H9 (cell line): ENCODE measurements around the gene EXOSC10. TPM values are rescaled to one million over a fixed set of nuclear protein-coding genes. Genes with fewer than 3 reads are reported as not detected.
A peak's percentile ranks its signal among the peaks of the same experiment; 100 is the strongest.

Experiments used
- DNase-seq: peaks from one replicate; pipeline ENCODE4 v3.0.0-alpha.2; 2017
- H2AFZ ChIP-seq: one replicate; pipeline ENCODE4 v1.6.1; 2013; ENCODE audit warnings: mild to moderate bottlenecking, low read length, control low read depth, moderate library complexity
- H2AK5ac ChIP-seq: 2 replicates; pipeline ENCODE4 v1.6.1; 2013; ENCODE audit warnings: low read length, control low read depth, mixed read lengths; ENCODE audit not compliant: insufficient read length
- H2BK120ac ChIP-seq: one replicate; pipeline ENCODE4 v1.6.1; 2013; ENCODE audit warnings: low read depth, mild to moderate bottlenecking, low read length, control low read depth, inconsistent platforms; ENCODE audit not compliant: poor library complexity, severe bottlenecking
- H2BK12ac ChIP-seq: 2 replicates; pipeline ENCODE4 v1.6.1; 2013; ENCODE audit warnings: low read length, control low read depth, mixed read lengths, low read depth; ENCODE audit not compliant: insufficient read length
- H2BK15ac ChIP-seq: 2 replicates; pipeline ENCODE4 v1.6.1; 2013; ENCODE audit warnings: low read depth, low read length, control low read depth
- H2BK20ac ChIP-seq: one replicate; pipeline ENCODE4 v1.6.1; 2013; ENCODE audit warnings: low read depth, mild to moderate bottlenecking, low read length, control low read depth, inconsistent platforms; ENCODE audit not compliant: poor library complexity, severe bottlenecking
- H2BK5ac ChIP-seq: 2 replicates; pipeline ENCODE4 v1.6.1; 2013; ENCODE audit warnings: low read length, control low read depth, mixed read lengths; ENCODE audit not compliant: insufficient read length
- H3K14ac ChIP-seq: 2 replicates; pipeline ENCODE4 v1.6.1; 2013; ENCODE audit warnings: low read length, control low read depth; ENCODE audit not compliant: insufficient read depth
- H3K18ac ChIP-seq: 2 replicates; pipeline ENCODE4 v1.6.1; 2013; ENCODE audit warnings: low read depth, mild to moderate bottlenecking, mixed read lengths, low read length, control low read depth; ENCODE audit not compliant: insufficient read length
- H3K23ac ChIP-seq: 2 replicates; pipeline ENCODE4 v1.6.1; 2013; ENCODE audit warnings: low read length, control low read depth, mixed read lengths, low read depth; ENCODE audit not compliant: insufficient read length
- H3K23me2 ChIP-seq: 2 replicates; pipeline ENCODE4 v1.6.1; 2013; ENCODE audit warnings: low read depth, mild to moderate bottlenecking, mixed read lengths, low read length, control low read depth; ENCODE audit not compliant: insufficient read length, poor library complexity, severe bottlenecking
- H3K27ac ChIP-seq: 2 replicates; pipeline ENCODE4 v1.5.1; 2013; ENCODE audit warnings: low read length, control low read depth, mixed read lengths, low read depth; ENCODE audit not compliant: insufficient read length
- H3K27me3 ChIP-seq: 2 replicates; pipeline ENCODE4 v1.6.1; 2013; ENCODE audit warnings: low read length, control low read depth, inconsistent platforms; ENCODE audit not compliant: insufficient read depth
- H3K4ac ChIP-seq: 2 replicates; pipeline ENCODE4 v1.6.1; 2013; ENCODE audit warnings: low read depth, mild to moderate bottlenecking, control low read depth, inconsistent platforms, low read length, moderate library complexity
- H3K4me1 ChIP-seq: 2 replicates; pipeline ENCODE4 v1.6.1; 2013; ENCODE audit warnings: low read length, control low read depth, inconsistent platforms; ENCODE audit not compliant: insufficient read depth
- H3K4me2 ChIP-seq: 2 replicates; pipeline ENCODE4 v1.6.1; 2013; ENCODE audit warnings: low read length, control low read depth, mixed read lengths; ENCODE audit not compliant: insufficient read length, insufficient read depth
- H3K56ac ChIP-seq: 2 replicates; pipeline ENCODE4 v1.6.1; 2013; ENCODE audit warnings: low read depth, mild to moderate bottlenecking, mixed read lengths, low read length, control low read depth; ENCODE audit not compliant: insufficient read length
- H3K79me1 ChIP-seq: 2 replicates; pipeline ENCODE4 v1.6.1; 2013; ENCODE audit warnings: low read depth, mild to moderate bottlenecking, moderate library complexity, low read length, control low read depth, inconsistent platforms; ENCODE audit not compliant: insufficient read depth, poor library complexity, severe bottlenecking
- H3K79me2 ChIP-seq: 2 replicates; pipeline ENCODE4 v1.6.1; 2013; ENCODE audit warnings: low read length, control low read depth, inconsistent platforms; ENCODE audit not compliant: insufficient read depth
- H3K9ac ChIP-seq: 2 replicates; pipeline ENCODE4 v1.6.1; 2013; ENCODE audit warnings: low read length, control low read depth, mixed read lengths; ENCODE audit not compliant: insufficient read length; ENCODE audit errors: extremely low read depth
- H3K9me3 ChIP-seq: one replicate; pipeline ENCODE4 v1.6.1; 2013; ENCODE audit warnings: low read depth, low read length, inconsistent platforms; ENCODE audit not compliant: control insufficient read depth
- H3T11ph ChIP-seq: one replicate; pipeline ENCODE4 v1.6.1; 2013; ENCODE audit warnings: mild to moderate bottlenecking, low read length, control low read depth, inconsistent platforms
- H4K20me1 ChIP-seq: one replicate; pipeline ENCODE4 v1.6.1; 2013; ENCODE audit not compliant: control insufficient read depth, insufficient read length, insufficient read depth
- H4K5ac ChIP-seq: 2 replicates; pipeline ENCODE4 v1.6.1; 2013; ENCODE audit warnings: low read depth, mild to moderate bottlenecking, mixed read lengths, low read length, control low read depth; ENCODE audit not compliant: insufficient read length
- H4K8ac ChIP-seq: replicated peaks from 2 replicates; pipeline ENCODE4 v1.6.1; 2013; ENCODE audit warnings: low read length, control low read depth, mixed read lengths, low read depth; ENCODE audit not compliant: insufficient read length
- H4K91ac ChIP-seq: 2 replicates; pipeline ENCODE4 v1.6.1; 2013; ENCODE audit warnings: low read depth, mild to moderate bottlenecking, moderate library complexity, mixed read lengths, low read length, control low read depth; ENCODE audit not compliant: insufficient read length
- H3K27ac Mint-ChIP-seq, 3 experiments: 2 replicates in 2 of 3; 3 replicates in 1 of 3; pipeline ENCODE4 v1.8.0; 2020 to 2021; ENCODE audit warnings: mixed read lengths in 3 of 3, mild to moderate bottlenecking in 1 of 3, moderate library complexity in 1 of 3
- H3K27me3 Mint-ChIP-seq: 2 replicates; pipeline ENCODE4 v1.8.0; 2021; ENCODE audit warnings: low read depth, mild to moderate bottlenecking, moderate library complexity, mixed read lengths
- H3K36me3 Mint-ChIP-seq, 3 experiments: 2 replicates in 2 of 3; 3 replicates in 1 of 3; pipeline ENCODE4 v1.8.0; 2020 to 2021; ENCODE audit warnings: low read depth in 3 of 3, mixed read lengths in 3 of 3; ENCODE audit not compliant: insufficient read depth in 1 of 3
- H3K4me1 Mint-ChIP-seq, 2 experiments: 2 replicates each; pipeline ENCODE4 v1.8.0; 2020; ENCODE audit warnings: mixed read lengths in 2 of 2
- H3K4me3 Mint-ChIP-seq, 2 experiments: 2 replicates in 1 of 2; 3 replicates in 1 of 2; pipeline ENCODE4 v1.8.0; 2020 to 2021; ENCODE audit warnings: mild to moderate bottlenecking in 2 of 2, mixed read lengths in 2 of 2, moderate library complexity in 1 of 2
- H3K9me3 Mint-ChIP-seq, 2 experiments: 2 replicates in 1 of 2; 3 replicates in 1 of 2; pipeline ENCODE4 v1.8.0; 2020; ENCODE audit warnings: mild to moderate bottlenecking in 2 of 2, mixed read lengths in 2 of 2, moderate library complexity in 1 of 2
- CTCF ChIP-seq: fragments of 200-600 bp; sonication (generic); conservative IDR thresholded peaks from 3 replicates; pipeline ENCODE4 v1.8.0; 2021; ENCODE audit warnings: antibody characterized with exemption, mild to moderate bottlenecking
- WGBS: extraction: QIAGEN DNeasy Blood & Tissue Kit; methylation state at CpG from one replicate; pipeline ENCODE4 v1.1.7; 2013; ENCODE audit warnings: missing lambda C conversion rate, low lambda C conversion rate, mixed read lengths; ENCODE audit not compliant: insufficient read length; ENCODE audit errors: extremely low coverage; 5-methylcytosine and 5-hydroxymethylcytosine counted together
- total RNA-seq: library from RNA; stranded (reverse); gene quantifications from 2 replicates; pipeline ENCODE4 v1.2.1, GENCODE V29; 2021

The EXOSC10 gene
- total RNA-seq, 1 experiment from 2014 or later = 83.4 TPM

- H3K23me2 ChIP-seq = no peaks in the 10 kb centered on the region
- H3K4me3 Mint-ChIP-seq = no peak overlapping the region
- H3K4me1 Mint-ChIP-seq = no peaks in the 10 kb centered on the region
- H3K14ac ChIP-seq = no peak overlapping the region
- no peak overlapping the region for H3T11ph ChIP-seq
- H3K4ac ChIP-seq = no peak overlapping the region
- no peaks in the 10 kb centered on the region for H3K27me3 ChIP-seq
- H2BK15ac ChIP-seq = no peak overlapping the region
- H3K27ac Mint-ChIP-seq = peak overlapping the region in 1 of 3 experiments; percentile 7; a peak in 1 of 7 replicates
- no peak overlapping the region for H3K56ac ChIP-seq
- H3K79me1 ChIP-seq = no peaks in the 10 kb centered on the region
- H3K9ac ChIP-seq = no peak overlapping the region
- no peak overlapping the region for H4K5ac ChIP-seq
- no peak for TF ChIP-seq CTCF
- no peak overlapping the region for H4K91ac ChIP-seq
- no peak overlapping the region for H3K18ac ChIP-seq
- H4K8ac ChIP-seq = no peak overlapping the region
- no peak overlapping the region for H2BK20ac ChIP-seq
- H3K79me2 ChIP-seq = no peaks in the 10 kb centered on the region
- no peak for DNase-seq
- H3K27me3 Mint-ChIP-seq = no peaks in the 10 kb centered on the region
- H2AK5ac ChIP-seq = no peak overlapping the region
- no peaks in the 10 kb centered on the region for H3K9me3 ChIP-seq
- H3K9me3 Mint-ChIP-seq = no peaks in the 10 kb centered on the region
- H3K4me1 ChIP-seq = no peaks in the 10 kb centered on the region
- no peak overlapping the region for H2AFZ ChIP-seq
- H2BK120ac ChIP-seq = no peak overlapping the region
- WGBS = no CpG with 5 or more reads among the region's 10 CpGs
- peaks cover 17 to 48% (median 41%) of the 10 kb centered on the region in 3 experiments; a peak in 5 of 7 replicates for H3K36me3 Mint-ChIP-seq
- no peak overlapping the region for H3K27ac ChIP-seq
- no peak overlapping the region for H3K4me2 ChIP-seq
- H3K23ac ChIP-seq = no peak overlapping the region
- H2BK12ac ChIP-seq = no peak overlapping the region
- no peak overlapping the region for H2BK5ac ChIP-seq
- no peaks in the 10 kb centered on the region for H4K20me1 ChIP-seq
Measured at GRCh38 chr1:11105586-11105985, 5.9 kb upstream of the EXOSC10 start.
